ENCODE data around the gene PRRX2. TPM values are rescaled to one million over a fixed set of nuclear protein-coding genes. Genes with fewer than 3 reads are reported as not detected.
A peak's percentile ranks its signal among the peaks of the same experiment; 100 is the strongest.

The PRRX2 gene
- total and polyA plus RNA-seq, 2 of the 4 experiments (the other 2 are of a cell fraction), result 12.7 to 35.5 TPM

GRCh38 chr9:129627556-129628440, 37.6 kb upstream of the PRRX2 start:
- Histone ChIP-seq H3K9me1 (ENCODE audit: insufficient read depth, low read length) (peaks cover 40% of the 10 kb centered on the region), H3K56ac (ENCODE audit: extremely low read depth, insufficient read depth, low read length) (peak overlapping the region; percentile 97), H3K9me3 (ENCODE audit: control insufficient read depth, insufficient read depth, low read length) (no peaks in the 10 kb centered on the region), H4K8ac (ENCODE audit: low read depth in 2 of 2, low read length in 2 of 2) (peak overlapping the region; percentile 87 to 90), H3K27ac (ENCODE audit: insufficient read depth, low read length) (peak overlapping the region; percentile 94), H4K5ac (ENCODE audit: low read depth, low read length) (peak overlapping the region; percentile 19), H2AK9ac (replicated peaks; ENCODE audit: low read depth, low read length, poor library complexity) (peak overlapping the region; percentile 88), H2BK5ac (ENCODE audit: low read depth, low read length, poor library complexity, severe bottlenecking) (peak overlapping the region; percentile 87), H3K4me3 (ENCODE audit: insufficient read depth, low read depth, low read length) (peak overlapping the region; percentile 96; the same call in 1 of the 2 replicates), H2AFZ (replicated peaks; ENCODE audit: low read length, poor library complexity) (no peak overlapping the region), H2BK120ac (ENCODE audit: low read depth, low read length) (peak overlapping the region; percentile 90), H4K20me1 (ENCODE audit: insufficient read depth, low read length) (peaks cover 61% of the 10 kb centered on the region), H2AK5ac (ENCODE audit: low read depth, low read length) (peak overlapping the region; percentile 94), H3K27me3 (ENCODE audit: control insufficient read depth, insufficient read depth, low read length) (no peaks in the 10 kb centered on the region), H2BK20ac (ENCODE audit: low read depth, low read length) (peak overlapping the region; percentile 86), H3K23ac (ENCODE audit: low read depth, low read length) (peak overlapping the region; percentile 98), H3K79me1 (ENCODE audit: low read depth in 1 of 2, low read length in 2 of 2) (peaks cover 6 to 58% of the 10 kb centered on the region in 2 experiments; a peak in 3 of 4 replicates), H4K91ac (ENCODE audit: insufficient read depth, low read depth, low read length) (peak overlapping the region; percentile 91), H3K9ac (ENCODE audit: low read depth, low read length) (peak overlapping the region; percentile 90), H3K4me2 (ENCODE audit: low read depth, low read length) (peak overlapping the region; percentile 97), H2BK15ac (ENCODE audit: low read depth, low read length) (peak overlapping the region; percentile 71), H3K36me3 (ENCODE audit: control insufficient read depth, insufficient read depth, low read length) (peaks cover 14% of the 10 kb centered on the region), H3K14ac (replicated peaks; ENCODE audit: low read depth, low read length) (peak overlapping the region; percentile 92), H3K4ac (ENCODE audit: low read depth, low read length) (peak overlapping the region; percentile 93), H3K4me1 (ENCODE audit: control insufficient read depth, insufficient read depth, low read length) (peaks cover 42% of the 10 kb centered on the region), H3K18ac (ENCODE audit: low read depth, low read length) (peak overlapping the region; percentile 21)
- ChIA-PET POLR2A (ENCODE audit: unreplicated experiment) (interaction anchor here (0.8 to 1.0 kb wide), 2 partner anchors 453 to 496 kb away, joined by 3 to 5 read pairs; no protein-coding TSS in a partner anchor), CTCF (interaction anchor here (0.6 to 1.2 kb wide), 3 partner anchors 485 to 911 kb away, joined by 3 to 4 read pairs (median 3); no protein-coding TSS in a partner anchor)
- no TSS peak for BruUV-seq (replicated peaks)
- dilution Hi-C loops (cut with HindIII; ENCODE audit: low sequenced_read_pairs, unreplicated experiment), result no loop called here
- no peak for TF ChIP-seq POLR2A (IDR thresholded peaks at IDR 0.05; ENCODE audit: low read depth, low read length)
- TF ChIP-seq FOS (IDR thresholded peaks at IDR 0.05; ENCODE audit: low read depth, low read length), result no peak
- no peak for TF ChIP-seq RFX5 (IDR thresholded peaks at IDR 0.05; ENCODE audit: low read depth, low read length)
- TF ChIP-seq MXI1 (IDR thresholded peaks at IDR 0.05; ENCODE audit: borderline replicate concordance, low read depth, low read length), result 0 out of 2 replicates have a peak, but pooled peaks have one; percentile 30
- WGBS, 2 experiments (ENCODE audit: extremely low coverage in 2 of 2, insufficient read length in 1 of 2), result 47% methylated on average over 7 of the region's 12 CpGs; no CpG with 5 or more reads in 1 of the 2 experiments
- in situ Hi-C loops (cut with MboI; ENCODE audit: low sequenced_read_pairs), result no loop called here
- no peak for ATAC-seq (ENCODE audit: low read depth)
- intact Hi-C loops (cut with micrococcal nuclease), result no loop called here
- no peak for DNase-seq

All from IMR-90 (cell line).